Ishikawa (cell line): ENCODE measurements around the gene DIP2C.

Experiments
- CEBPB ChIP-seq: IDR thresholded peaks from 2 replicates; pipeline ENCODE4 v1.6.1; 2012
- CREB1 ChIP-seq: IDR thresholded peaks from 2 replicates; pipeline ENCODE4 v1.6.1; 2012; ENCODE audit warnings: low read depth
- EGR1 ChIP-seq: IDR thresholded peaks from 2 replicates; pipeline ENCODE4 v1.6.1; 2012
- EP300 ChIP-seq: IDR thresholded peaks from 2 replicates; pipeline ENCODE4 v1.6.1; 2012; ENCODE audit warnings: borderline replicate concordance
- FOXM1 ChIP-seq: IDR thresholded peaks from 2 replicates; pipeline ENCODE4 v1.6.1; 2012; ENCODE audit warnings: low read depth, borderline replicate concordance
- MAX ChIP-seq: IDR thresholded peaks from 2 replicates; pipeline ENCODE4 v1.6.1; 2012
- NFIC ChIP-seq: IDR thresholded peaks from 2 replicates; pipeline ENCODE4 v1.6.1; 2012
- RAD21 ChIP-seq: IDR thresholded peaks from 2 replicates; pipeline ENCODE4 v1.6.1; 2012; ENCODE audit warnings: low read depth
- REST ChIP-seq: IDR thresholded peaks from 2 replicates; pipeline ENCODE4 v1.6.1; 2012; ENCODE audit warnings: low read depth, mild to moderate bottlenecking
- TAF1 ChIP-seq: IDR thresholded peaks from 2 replicates; pipeline ENCODE4 v1.6.1; 2012; ENCODE audit warnings: low read depth, mild to moderate bottlenecking
- TCF12 ChIP-seq: IDR thresholded peaks from 2 replicates; pipeline ENCODE4 v1.6.1; 2012; ENCODE audit warnings: low read depth
- TEAD4 ChIP-seq: IDR thresholded peaks from 2 replicates; pipeline ENCODE4 v1.6.1; 2012
- YY1 ChIP-seq: IDR thresholded peaks from 2 replicates; pipeline ENCODE4 v1.6.1; 2012; ENCODE audit warnings: low read depth
- ZBTB7A ChIP-seq: IDR thresholded peaks from 2 replicates; pipeline ENCODE4 v1.6.1; 2012; ENCODE audit warnings: low read depth
- TF ChIP-seq, protein P1 (sequence below): IDR thresholded peaks from 2 replicates; pipeline ENCODE4 v1.6.1; 2012

DIP2C gene

DNA sequence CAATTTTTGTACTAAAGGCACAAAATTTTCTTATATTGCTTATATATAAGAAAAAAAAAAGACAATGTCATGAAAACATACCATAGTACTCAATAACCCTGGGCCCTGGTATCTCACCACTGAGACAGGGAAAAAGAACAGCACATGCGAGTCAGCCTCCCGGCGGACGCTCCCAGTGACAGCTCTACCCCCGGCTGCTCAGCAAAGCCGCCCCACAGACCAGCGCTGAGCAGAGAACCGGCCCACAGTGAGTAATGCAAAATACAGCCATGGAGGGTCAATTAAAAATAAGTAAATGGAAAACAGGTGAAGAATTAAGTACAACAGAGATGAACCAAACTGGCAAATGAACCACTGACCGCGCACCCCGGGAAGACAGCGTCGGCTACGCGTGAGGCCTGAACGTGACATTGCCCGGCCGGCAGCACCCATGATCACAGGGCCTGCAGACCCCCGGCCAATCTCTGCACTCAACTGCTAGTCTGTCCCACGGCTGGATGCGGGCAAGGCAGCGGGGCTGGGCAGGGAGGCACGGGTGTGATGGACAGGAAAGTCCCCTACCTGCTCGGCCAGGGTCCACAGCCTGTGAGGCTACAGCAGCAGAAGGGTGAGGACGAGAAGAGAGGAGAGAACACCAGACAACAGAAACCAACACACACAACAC lies 378.4 kb downstream of the DIP2C start:
- TF ChIP-seq, protein P1, sequence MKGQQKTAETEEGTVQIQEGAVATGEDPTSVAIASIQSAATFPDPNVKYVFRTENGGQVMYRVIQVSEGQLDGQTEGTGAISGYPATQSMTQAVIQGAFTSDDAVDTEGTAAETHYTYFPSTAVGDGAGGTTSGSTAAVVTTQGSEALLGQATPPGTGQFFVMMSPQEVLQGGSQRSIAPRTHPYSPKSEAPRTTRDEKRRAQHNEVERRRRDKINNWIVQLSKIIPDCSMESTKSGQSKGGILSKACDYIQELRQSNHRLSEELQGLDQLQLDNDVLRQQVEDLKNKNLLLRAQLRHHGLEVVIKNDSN = no peak
- TF ChIP-seq CREB1 (no peak), EP300 (no peak), YY1 (no peak), EGR1 (no peak), TEAD4 (no peak), NFIC (no peak), REST (no peak), CEBPB (no peak), TCF12 (no peak), TAF1 (no peak), RAD21 (no peak), MAX (no peak), FOXM1 (no peak), ZBTB7A (no peak)

DNA sequence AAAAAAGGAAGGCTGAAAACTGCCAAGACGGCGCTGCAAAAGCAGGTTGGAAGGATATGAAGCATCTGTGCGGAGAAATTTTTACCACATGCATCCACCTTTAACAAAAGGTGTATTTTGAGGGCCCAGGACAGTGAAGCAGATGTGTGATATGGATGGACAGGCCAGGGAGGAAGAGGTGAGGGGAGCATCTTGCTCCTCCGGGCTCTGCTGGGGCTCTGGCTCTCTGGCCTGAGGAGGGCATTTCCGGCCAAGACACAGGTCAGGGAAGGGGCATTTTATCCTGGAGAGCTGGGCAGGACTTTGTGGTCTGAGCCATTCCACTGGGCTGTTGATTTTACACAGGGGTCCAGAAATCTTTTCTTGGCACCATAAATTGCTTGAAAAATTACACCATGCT lies 379.1 kb downstream of the DIP2C start:
- TF ChIP-seq REST (no peak), EGR1 (no peak), NFIC (no peak), TEAD4 (no peak), ZBTB7A (no peak), FOXM1 (no peak), YY1 (no peak), CEBPB (no peak), TAF1 (no peak), MAX (no peak), RAD21 (no peak), CREB1 (no peak), TCF12 (no peak)
- TF ChIP-seq, protein P1 = no peak

DNA sequence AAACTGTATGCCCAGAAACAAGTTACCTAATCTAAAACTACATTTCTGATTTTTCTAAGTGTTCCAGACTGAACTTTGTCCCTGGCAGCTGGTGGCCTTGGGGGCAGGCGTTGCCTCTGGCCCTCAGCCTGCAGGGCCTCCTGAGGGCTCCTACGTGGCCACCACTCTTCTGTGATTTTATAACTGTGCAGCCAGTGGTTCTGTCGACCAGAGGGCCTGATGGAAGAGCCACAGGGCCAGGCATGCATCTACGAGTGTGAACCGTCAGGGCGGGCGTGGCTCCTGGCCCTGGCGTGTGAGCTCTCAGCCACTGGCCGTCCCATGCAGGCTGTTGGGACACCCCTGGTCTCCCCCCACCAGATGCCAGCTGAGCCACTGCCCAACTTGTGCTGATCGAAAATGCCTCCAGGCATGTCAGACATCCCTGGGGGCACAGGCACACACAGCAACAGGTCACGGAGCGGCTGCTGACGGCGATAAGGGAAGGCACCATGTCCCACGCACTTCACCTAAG lies 380.8 kb downstream of the DIP2C start:
- TF ChIP-seq MAX = no peak
- no peak for TF ChIP-seq TAF1
- TF ChIP-seq TCF12 = no peak
- TF ChIP-seq, protein P1 = no peak

DNA sequence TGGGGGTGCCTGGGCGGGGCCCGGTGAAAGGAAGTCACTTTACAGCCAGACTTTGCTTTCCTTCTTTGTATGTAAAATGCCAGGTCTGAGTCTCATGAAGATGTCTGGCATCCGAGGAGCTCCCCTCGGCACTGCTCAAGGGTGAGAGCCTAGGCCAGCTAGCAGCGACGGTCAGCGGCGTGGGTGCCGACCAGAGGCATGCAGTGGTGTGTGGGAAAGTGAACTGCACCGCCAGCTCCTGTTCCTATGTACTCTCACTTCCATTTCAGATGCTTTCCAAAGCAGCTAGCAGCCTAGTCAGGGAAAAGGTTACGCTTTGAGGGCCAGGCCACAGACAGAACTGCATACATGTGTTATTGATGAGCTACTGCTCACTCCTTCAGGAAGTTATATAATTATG lies 381.4 kb downstream of the DIP2C start:
- TF ChIP-seq CREB1 (no peak), REST (no peak), EGR1 (no peak), CEBPB (no peak), NFIC (no peak)
